Measurements from ENCODE around the gene SLC46A1. TPM values are rescaled to one million over a fixed set of nuclear protein-coding genes. Genes with fewer than 3 reads are reported as not detected.
A peak's percentile ranks its signal among the peaks of the same experiment; 100 is the strongest.

Gene SLC46A1
- total and polyA plus RNA-seq, 2 donors (not counting 1 experiment from before 2014, with no cell fraction given) = 2.5 to 4.3 TPM

DNA sequence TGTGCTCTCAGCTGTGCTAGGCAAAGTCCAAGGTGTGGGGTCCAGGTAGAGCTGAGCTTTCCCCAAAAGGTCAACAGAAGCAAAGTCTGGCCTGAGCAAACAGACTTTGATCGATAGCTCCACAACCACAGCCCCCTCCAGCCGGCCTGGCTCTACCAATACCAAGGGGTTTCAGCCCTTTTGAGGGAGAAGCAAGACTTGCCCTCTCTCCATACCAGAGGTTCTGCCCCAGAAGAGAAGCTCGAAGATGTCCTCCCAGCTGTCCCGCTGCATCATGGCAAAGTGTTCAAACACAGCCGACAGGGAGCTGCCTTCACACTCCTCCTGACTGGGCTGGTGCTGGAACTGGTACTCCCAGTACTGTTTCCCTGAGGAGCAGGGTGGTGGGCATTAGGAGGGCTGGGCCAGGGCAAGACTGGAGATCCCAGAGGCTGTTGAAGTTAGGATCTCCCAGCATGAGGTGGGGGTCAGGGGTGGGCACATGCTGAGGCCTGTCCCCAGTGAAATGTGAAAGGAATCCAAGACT lies 37.6 kb downstream of the SLC46A1 start:
- H3K9ac ChIP-seq (ENCODE audit: low read length) = no peak overlapping the region
- H3K4me3 Mint-ChIP-seq = no peak overlapping the region

More for the DNA sequence above, 37.6 kb downstream of the SLC46A1 start:
- POLR2A ChIA-PET = interaction anchor here (1.5 to 1.6 kb wide), 2 partner anchors 11 to 33 kb away, joined by 5 to 8 read pairs; partner anchors contain the start of genes IFT20, POLDIP2 and TNFAIP1
- no peaks in the 10 kb centered on the region for H3K27me3 Mint-ChIP-seq
- no peaks in the 10 kb centered on the region for H3K79me2 ChIP-seq (ENCODE audit: control insufficient read depth, insufficient read depth, low read length)
- intact Hi-C loops (cut with micrococcal nuclease) = no loop called here
- H3K4me1 Mint-ChIP-seq = peaks cover 19% of the 10 kb centered on the region
- TF ChIP-seq EZH2 (IDR thresholded peaks at IDR 0.05; ENCODE audit: borderline replicate concordance, insufficient read depth, low read depth, low read length, poor library complexity, severe bottlenecking) = no peak
- TF ChIP-seq, protein P1, sequence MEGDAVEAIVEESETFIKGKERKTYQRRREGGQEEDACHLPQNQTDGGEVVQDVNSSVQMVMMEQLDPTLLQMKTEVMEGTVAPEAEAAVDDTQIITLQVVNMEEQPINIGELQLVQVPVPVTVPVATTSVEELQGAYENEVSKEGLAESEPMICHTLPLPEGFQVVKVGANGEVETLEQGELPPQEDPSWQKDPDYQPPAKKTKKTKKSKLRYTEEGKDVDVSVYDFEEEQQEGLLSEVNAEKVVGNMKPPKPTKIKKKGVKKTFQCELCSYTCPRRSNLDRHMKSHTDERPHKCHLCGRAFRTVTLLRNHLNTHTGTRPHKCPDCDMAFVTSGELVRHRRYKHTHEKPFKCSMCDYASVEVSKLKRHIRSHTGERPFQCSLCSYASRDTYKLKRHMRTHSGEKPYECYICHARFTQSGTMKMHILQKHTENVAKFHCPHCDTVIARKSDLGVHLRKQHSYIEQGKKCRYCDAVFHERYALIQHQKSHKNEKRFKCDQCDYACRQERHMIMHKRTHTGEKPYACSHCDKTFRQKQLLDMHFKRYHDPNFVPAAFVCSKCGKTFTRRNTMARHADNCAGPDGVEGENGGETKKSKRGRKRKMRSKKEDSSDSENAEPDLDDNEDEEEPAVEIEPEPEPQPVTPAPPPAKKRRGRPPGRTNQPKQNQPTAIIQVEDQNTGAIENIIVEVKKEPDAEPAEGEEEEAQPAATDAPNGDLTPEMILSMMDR (IDR thresholded peaks at IDR 0.05) = no peak
- no peaks in the 10 kb centered on the region for H3K27me3 ChIP-seq (replicated peaks in 1 of 4; ENCODE audit: control extremely low read depth in 1 of 4, control insufficient read depth in 3 of 4, insufficient read depth in 4 of 4, low read length in 3 of 4)
- CTCF ChIA-PET = no interaction called here
- DNase-seq (no peak), ATAC-seq (ENCODE audit: low read depth) (no peak)
- peak overlapping the region; percentile 10 for H3K27ac Mint-ChIP-seq
- no peaks in the 10 kb centered on the region for H3K9me3 Mint-ChIP-seq (ENCODE audit: insufficient read depth)
- H4K20me1 ChIP-seq (ENCODE audit: control insufficient read depth, insufficient read depth, low read length, poor library complexity, severe bottlenecking) = peaks cover 11% of the 10 kb centered on the region
- no peak overlapping the region for H3K27ac ChIP-seq (ENCODE audit: low read length in 2 of 2)
- WGBS (ENCODE audit: insufficient coverage) = 94% methylated on average over 5 of the region's 5 CpGs
- H3K9me3 ChIP-seq (ENCODE audit: control extremely low read depth in 1 of 3, control insufficient read depth in 2 of 3, insufficient read depth in 1 of 3, low read length in 2 of 3) = no peaks in the 10 kb centered on the region
- H2AFZ ChIP-seq (ENCODE audit: insufficient read depth, low read depth, low read length, poor library complexity, severe bottlenecking) = no peak overlapping the region
- H3K4me3 ChIP-seq (ENCODE audit: control extremely low read depth in 1 of 5, extremely low read depth in 1 of 5, insufficient read depth in 1 of 5, low read depth in 2 of 5, low read length in 4 of 5) = no peak overlapping the region
- peaks cover 0 to 19% of the 10 kb centered on the region in 2 experiments for H3K36me3 ChIP-seq (replicated peaks in 1 of 2; ENCODE audit: control extremely low read depth in 1 of 2, control insufficient read depth in 1 of 2, extremely low read depth in 1 of 2, insufficient read depth in 2 of 2, low read length in 1 of 2)
- H3K4me2 ChIP-seq (replicated peaks; ENCODE audit: low read depth, low read length, poor library complexity, severe bottlenecking) = no peak overlapping the region
- peaks cover 14 to 23% of the 10 kb centered on the region in 2 donors for H3K4me1 ChIP-seq (ENCODE audit: control insufficient read depth in 2 of 2, insufficient read depth in 2 of 2, low read length in 2 of 2)
